Stimulated activated naive CD8-positive, alpha-beta T cell treated with anti-CD3 and anti-CD28 coated beads, Interleukin-15, amount 100 ng/mL, for 72 hours (primary cell): ENCODE results near the gene CYFIP1.

Source experiments
- ATAC-seq: fragments of 150-1000 bp; cut with Tn5 transposase; 2 replicates; pipeline ENCODE4 v1.10.0; 2021; ENCODE audit warnings: mild to moderate bottlenecking, moderate library complexity
- DNase-seq, 2 donors: peaks; one replicate each; pipeline ENCODE4 v3.0.0; 2021 to 2022
- H3K27ac Mint-ChIP-seq, 2 donors: one replicate each; pipeline ENCODE4 v1.8.0; 2022; ENCODE audit warnings: mild to moderate bottlenecking in 2 of 2, mixed read lengths in 2 of 2, moderate library complexity in 2 of 2
- H3K27me3 Mint-ChIP-seq: one replicate; pipeline ENCODE4 v1.8.0; 2022; ENCODE audit warnings: mixed read lengths
- H3K4me1 Mint-ChIP-seq: one replicate; pipeline ENCODE4 v1.8.0; 2022; ENCODE audit warnings: mild to moderate bottlenecking, mixed read lengths
- H3K4me3 Mint-ChIP-seq, 2 donors: one replicate each; pipeline ENCODE4 v1.8.0; 2022; ENCODE audit warnings: mild to moderate bottlenecking in 2 of 2, mixed read lengths in 2 of 2, moderate library complexity in 1 of 2
- H3K9me3 Mint-ChIP-seq, 2 donors: one replicate each; pipeline ENCODE4 v1.8.0; 2022; ENCODE audit warnings: mixed read lengths in 2 of 2

The CYFIP1 gene

DNA sequence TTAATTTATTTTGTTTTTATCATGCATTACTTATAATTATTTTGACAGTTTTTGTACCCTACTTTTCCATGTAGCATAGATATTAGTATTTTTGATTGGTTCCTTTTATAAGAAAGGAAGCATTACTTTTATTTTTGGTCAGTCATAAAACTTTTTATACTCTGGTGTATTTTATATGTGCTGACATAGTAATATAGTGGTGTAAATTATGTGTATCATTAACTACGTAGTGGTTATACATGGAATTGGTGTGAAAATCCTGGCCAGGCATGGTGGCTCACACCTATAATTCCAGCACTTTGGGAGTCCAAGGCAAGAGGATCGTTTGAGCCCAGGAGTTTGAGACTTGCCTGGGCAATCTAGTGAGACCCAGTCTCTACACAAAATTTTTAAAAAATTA lies 160.5 kb downstream of the CYFIP1 start:
- H3K4me1 Mint-ChIP-seq: peaks cover 6% of the 10 kb centered on the region
- H3K27ac Mint-ChIP-seq: no peak overlapping the region
- no peaks in the 10 kb centered on the region for H3K9me3 Mint-ChIP-seq
- ATAC-seq (no peak), DNase-seq (no peak)
- H3K27me3 Mint-ChIP-seq: no peaks in the 10 kb centered on the region
- H3K4me3 Mint-ChIP-seq: no peak overlapping the region
